Metanephros (tissue), 2 donors: ENCODE results near the gene NRBF2. TPM values are rescaled to one million over a fixed set of nuclear protein-coding genes. Genes with fewer than 3 reads are reported as not detected.

Experiments used
- small RNA-seq: library from RNA; depleted of rRNA; stranded (forward); fragments of <200 nt; gene quantifications from one replicate; pipeline ENCODE3, GENCODE V24; 2014; ENCODE audit warnings: low replicate concordance
- total RNA-seq: library from RNA; depleted of rRNA; stranded (reverse); fragments of >200 nt; gene quantifications from one replicate; pipeline ENCODE4 v1.2.3, GENCODE V29; 2014

The NRBF2 gene
- 15.3 TPM for total RNA-seq

DNA sequence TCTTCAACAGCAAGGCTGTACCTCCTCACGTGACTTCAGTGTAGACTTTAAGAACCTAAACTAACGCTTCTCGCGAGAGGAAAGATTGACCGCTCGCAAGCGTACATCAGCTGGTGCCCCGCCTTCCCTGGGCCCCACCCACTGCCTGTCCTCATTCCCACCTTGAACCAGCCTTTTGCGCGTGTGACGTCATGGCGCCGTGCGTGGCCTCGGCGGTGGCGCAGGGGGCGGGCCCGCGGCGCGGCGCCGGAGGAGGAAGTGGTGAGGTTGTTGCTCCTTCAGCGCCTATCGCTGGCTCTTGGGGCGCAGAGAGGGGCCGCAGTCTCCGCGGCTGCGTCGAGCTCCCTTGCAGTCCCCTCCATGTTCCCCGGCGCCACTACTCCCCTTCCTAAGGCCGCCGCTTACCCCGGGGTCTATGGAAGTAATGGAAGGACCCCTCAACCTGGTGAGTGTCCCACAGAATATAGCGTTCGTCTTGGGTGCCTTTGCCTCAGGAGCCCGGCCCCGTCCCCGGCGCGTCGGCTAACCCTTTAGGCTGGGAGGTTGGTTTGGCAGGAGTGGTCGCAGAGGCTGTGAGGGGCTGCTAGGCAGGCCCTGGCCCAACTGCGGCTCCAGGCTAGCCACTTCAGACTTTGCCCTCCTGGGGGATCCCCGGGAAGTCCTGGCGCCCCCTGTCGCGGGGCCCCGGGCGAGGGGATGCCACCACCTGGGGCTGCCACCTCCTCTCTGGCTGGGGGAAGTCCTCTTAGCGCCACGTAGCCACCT, at the start of gene NRBF2:
TSS of gene NRBF2 (plus strand) at position 273 of the 765 bp plus-strand sequence. CDS start at position 416, 143 bp downstream.

Small RNA genes within 50 kb of the gene (small RNA-seq; reads per million reads assigned to genes)
- not detected for gene RNU6-543P
